ENCODE data around the gene CCDC102B.

DNA sequence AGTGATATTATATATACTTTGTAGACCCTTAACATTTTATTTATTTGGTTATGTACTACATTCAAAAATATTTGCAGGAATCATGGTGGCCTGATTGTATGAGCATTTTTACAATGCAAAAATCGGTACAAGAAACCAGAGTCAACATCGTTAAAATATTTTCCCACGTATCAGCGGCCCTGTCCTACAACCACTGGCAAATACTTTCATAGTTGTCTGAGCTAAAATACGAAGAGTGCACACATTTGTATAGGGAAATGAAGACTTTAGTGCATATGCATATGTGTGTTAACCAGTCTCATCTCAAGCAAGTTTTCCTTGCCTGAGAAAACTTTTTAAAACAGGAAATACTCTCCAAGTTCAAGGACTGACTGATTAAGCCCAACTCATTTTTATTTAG lies 35.9 kb downstream of the CCDC102B start:
- TF ChIP-seq POLR2A (IDR thresholded peaks at IDR 0.05) (no peak), POLR2AphosphoS5 (IDR thresholded peaks at IDR 0.05) (no peak), EP300 (IDR thresholded peaks at IDR 0.05) (no peak)
- TF ChIP-seq, protein P1, sequence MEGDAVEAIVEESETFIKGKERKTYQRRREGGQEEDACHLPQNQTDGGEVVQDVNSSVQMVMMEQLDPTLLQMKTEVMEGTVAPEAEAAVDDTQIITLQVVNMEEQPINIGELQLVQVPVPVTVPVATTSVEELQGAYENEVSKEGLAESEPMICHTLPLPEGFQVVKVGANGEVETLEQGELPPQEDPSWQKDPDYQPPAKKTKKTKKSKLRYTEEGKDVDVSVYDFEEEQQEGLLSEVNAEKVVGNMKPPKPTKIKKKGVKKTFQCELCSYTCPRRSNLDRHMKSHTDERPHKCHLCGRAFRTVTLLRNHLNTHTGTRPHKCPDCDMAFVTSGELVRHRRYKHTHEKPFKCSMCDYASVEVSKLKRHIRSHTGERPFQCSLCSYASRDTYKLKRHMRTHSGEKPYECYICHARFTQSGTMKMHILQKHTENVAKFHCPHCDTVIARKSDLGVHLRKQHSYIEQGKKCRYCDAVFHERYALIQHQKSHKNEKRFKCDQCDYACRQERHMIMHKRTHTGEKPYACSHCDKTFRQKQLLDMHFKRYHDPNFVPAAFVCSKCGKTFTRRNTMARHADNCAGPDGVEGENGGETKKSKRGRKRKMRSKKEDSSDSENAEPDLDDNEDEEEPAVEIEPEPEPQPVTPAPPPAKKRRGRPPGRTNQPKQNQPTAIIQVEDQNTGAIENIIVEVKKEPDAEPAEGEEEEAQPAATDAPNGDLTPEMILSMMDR (IDR thresholded peaks at IDR 0.05) = no peak
